Peyer's patch (tissue), 4 donors: ENCODE measurements around the gene VPS26C. TPM values are rescaled to one million over a fixed set of nuclear protein-coding genes. Genes with fewer than 3 reads are reported as not detected.

Experiments
- DNase-seq, 3 donors: peaks; one replicate each; pipeline ENCODE4 v3.0.0-alpha.2; 2017 to 2019
- H3K27ac ChIP-seq, 4 donors: fragments of 200-600 bp; sonication (generic); one replicate each; pipeline ENCODE4 v1.5.1; 2016 to 2019
- H3K27me3 ChIP-seq, 2 donors: fragments of 200-600 bp; sonication (generic); one replicate each; pipeline ENCODE4 v1.5.1; 2019
- H3K36me3 ChIP-seq, 3 donors: fragments of 200-600 bp; sonication (generic); one replicate each; pipeline ENCODE4 v1.5.1; 2016 to 2019
- H3K4me1 ChIP-seq, 4 donors: fragments of 200-600 bp; sonication (generic); one replicate each; pipeline ENCODE4 v1.5.1; 2016 to 2019
- H3K4me3 ChIP-seq, 4 donors: fragments of 200-600 bp; sonication (generic); 1 replicate in 3 of 4; 2 replicates in 1 of 4; pipeline ENCODE4 v1.5.1; 2016 to 2019; ENCODE audit warnings: mild to moderate bottlenecking in 1 of 4
- H3K9me3 ChIP-seq, 4 donors: fragments of 200-600 bp; sonication (generic); one replicate each; pipeline ENCODE4 v1.5.1; 2016 to 2019; ENCODE audit warnings: mild to moderate bottlenecking in 1 of 4
- CTCF ChIP-seq, 6 experiments: fragments of 450-650 bp in 4 of 6; fragments of 200-600 bp in 2 of 6; sonication (generic) in 1 of 6; IDR thresholded peaks; one replicate each; pipeline ENCODE4 v1.5.1; 2017 to 2019; ENCODE audit warnings: antibody characterized with exemption in 6 of 6, mild to moderate bottlenecking in 3 of 6, moderate library complexity in 1 of 6
- POLR2A ChIP-seq, 2 donors: fragments of 450-650 bp; IDR thresholded peaks; one replicate each; pipeline ENCODE4 v1.5.1; 2017; ENCODE audit warnings: antibody characterized with exemption in 2 of 2, mild to moderate bottlenecking in 2 of 2, moderate library complexity in 2 of 2
- total RNA-seq, 4 donors: library from RNA; depleted of rRNA; stranded (reverse); fragments of >200 nt; gene quantifications; one replicate each; pipeline ENCODE4 v1.1.0, GENCODE V29; 2016

The VPS26C gene
- total RNA-seq, 4 donors from 2014 or later, result 62.7 to 79.8 (median 76.4) TPM

GRCh38 chr21:37232274-37233018 lies 34.7 kb downstream of the VPS26C start:
- peak in 1 of 3 donors; percentile 43 for DNase-seq
- Histone ChIP-seq H3K4me1 (no peaks in the 10 kb centered on the region), H3K27me3 (no peaks in the 10 kb centered on the region), H3K4me3 (no peak overlapping the region), H3K36me3 (peaks cover 0 to 64% (median 0%) of the 10 kb centered on the region in 3 donors), H3K27ac (peak overlapping the region in 1 of 4 donors; percentile 20), H3K9me3 (no peaks in the 10 kb centered on the region)
- no peak for TF ChIP-seq POLR2A (IDR thresholded peaks at IDR 0.05)
- no peak for TF ChIP-seq CTCF (IDR thresholded peaks at IDR 0.05)

GRCh38 chr21:37231671-37232070 lies 35.5 kb downstream of the VPS26C start:
- Histone ChIP-seq H3K4me1 (no peaks in the 10 kb centered on the region), H3K27ac (peak overlapping the region in 1 of 4 donors; percentile 1), H3K36me3 (peaks cover 0 to 64% (median 0%) of the 10 kb centered on the region in 3 donors), H3K9me3 (no peaks in the 10 kb centered on the region), H3K27me3 (no peaks in the 10 kb centered on the region), H3K4me3 (no peak overlapping the region)
- TF ChIP-seq POLR2A (IDR thresholded peaks at IDR 0.05) (no peak), CTCF (IDR thresholded peaks at IDR 0.05) (no peak)
- DNase-seq, result peak in 1 of 3 donors; percentile 42

GRCh38 chr21:37231249-37231645 lies 35.9 kb downstream of the VPS26C start:
- Histone ChIP-seq H3K4me3 (no peak overlapping the region), H3K4me1 (no peaks in the 10 kb centered on the region), H3K9me3 (no peaks in the 10 kb centered on the region), H3K36me3 (peaks cover 0 to 68% (median 0%) of the 10 kb centered on the region in 3 donors), H3K27me3 (no peaks in the 10 kb centered on the region), H3K27ac (no peak overlapping the region)
- no peak for TF ChIP-seq CTCF (IDR thresholded peaks at IDR 0.05)
- no peak for TF ChIP-seq POLR2A (IDR thresholded peaks at IDR 0.05)
- DNase-seq, result peak in 1 of 3 donors; percentile 23

GRCh38 chr21:37230632-37231248 lies 36.4 kb downstream of the VPS26C start:
- Histone ChIP-seq H3K4me1 (no peaks in the 10 kb centered on the region), H3K27me3 (no peaks in the 10 kb centered on the region), H3K9me3 (no peaks in the 10 kb centered on the region), H3K36me3 (peaks cover 0 to 73% (median 0%) of the 10 kb centered on the region in 3 donors), H3K4me3 (no peak overlapping the region), H3K27ac (no peak overlapping the region)
- DNase-seq, result peak in 1 of 3 donors; percentile 46
- TF ChIP-seq CTCF (IDR thresholded peaks at IDR 0.05), result no peak
- no peak for TF ChIP-seq POLR2A (IDR thresholded peaks at IDR 0.05)

- DNase-seq, result no peak
- H3K27me3 ChIP-seq, result no peaks in the 10 kb centered on the region
- no peaks in the 10 kb centered on the region for H3K9me3 ChIP-seq
- H3K4me1 ChIP-seq, result no peaks in the 10 kb centered on the region
- no peak overlapping the region for H3K4me3 ChIP-seq
- H3K27ac ChIP-seq, result no peak overlapping the region
- TF ChIP-seq POLR2A (IDR thresholded peaks at IDR 0.05), result no peak
- TF ChIP-seq CTCF (IDR thresholded peaks at IDR 0.05), result no peak
- H3K36me3 ChIP-seq, result peaks cover 0 to 97% (median 0%) of the 10 kb centered on the region in 3 donors
Measured at GRCh38 chr21:37228003-37228400, 39.1 kb downstream of the VPS26C start.
